ENCODE data around the gene SHQ1.

The SHQ1 gene

GRCh38 chr3:72872183-72872582 lies 23.9 kb upstream of the SHQ1 start:
- Histone ChIP-seq H3K4me1 (ENCODE audit: low read depth, poor library complexity, severe bottlenecking) (no peaks in the 10 kb centered on the region), H4K20me1 (ENCODE audit: insufficient read depth) (no peaks in the 10 kb centered on the region), H3K4me2 (no peak overlapping the region), H3K4me3 (IDR thresholded peaks at IDR 0.05; ENCODE audit: insufficient read depth, low read depth, low read length) (no peak overlapping the region), H3K9ac (no peak overlapping the region), H2AFZ (ENCODE audit: low read depth) (no peak overlapping the region), H3K27me3 (ENCODE audit: insufficient read depth, low read depth) (no peaks in the 10 kb centered on the region), H3K36me3 (ENCODE audit: insufficient read depth) (no peaks in the 10 kb centered on the region), H3K27ac (no peak overlapping the region), H3K79me2 (ENCODE audit: insufficient read depth, low read depth) (no peaks in the 10 kb centered on the region)
- TF ChIP-seq, protein P1, sequence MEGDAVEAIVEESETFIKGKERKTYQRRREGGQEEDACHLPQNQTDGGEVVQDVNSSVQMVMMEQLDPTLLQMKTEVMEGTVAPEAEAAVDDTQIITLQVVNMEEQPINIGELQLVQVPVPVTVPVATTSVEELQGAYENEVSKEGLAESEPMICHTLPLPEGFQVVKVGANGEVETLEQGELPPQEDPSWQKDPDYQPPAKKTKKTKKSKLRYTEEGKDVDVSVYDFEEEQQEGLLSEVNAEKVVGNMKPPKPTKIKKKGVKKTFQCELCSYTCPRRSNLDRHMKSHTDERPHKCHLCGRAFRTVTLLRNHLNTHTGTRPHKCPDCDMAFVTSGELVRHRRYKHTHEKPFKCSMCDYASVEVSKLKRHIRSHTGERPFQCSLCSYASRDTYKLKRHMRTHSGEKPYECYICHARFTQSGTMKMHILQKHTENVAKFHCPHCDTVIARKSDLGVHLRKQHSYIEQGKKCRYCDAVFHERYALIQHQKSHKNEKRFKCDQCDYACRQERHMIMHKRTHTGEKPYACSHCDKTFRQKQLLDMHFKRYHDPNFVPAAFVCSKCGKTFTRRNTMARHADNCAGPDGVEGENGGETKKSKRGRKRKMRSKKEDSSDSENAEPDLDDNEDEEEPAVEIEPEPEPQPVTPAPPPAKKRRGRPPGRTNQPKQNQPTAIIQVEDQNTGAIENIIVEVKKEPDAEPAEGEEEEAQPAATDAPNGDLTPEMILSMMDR (conservative IDR thresholded peaks at IDR 0.05; ENCODE audit: low read depth, low read length): no peak

DNA sequence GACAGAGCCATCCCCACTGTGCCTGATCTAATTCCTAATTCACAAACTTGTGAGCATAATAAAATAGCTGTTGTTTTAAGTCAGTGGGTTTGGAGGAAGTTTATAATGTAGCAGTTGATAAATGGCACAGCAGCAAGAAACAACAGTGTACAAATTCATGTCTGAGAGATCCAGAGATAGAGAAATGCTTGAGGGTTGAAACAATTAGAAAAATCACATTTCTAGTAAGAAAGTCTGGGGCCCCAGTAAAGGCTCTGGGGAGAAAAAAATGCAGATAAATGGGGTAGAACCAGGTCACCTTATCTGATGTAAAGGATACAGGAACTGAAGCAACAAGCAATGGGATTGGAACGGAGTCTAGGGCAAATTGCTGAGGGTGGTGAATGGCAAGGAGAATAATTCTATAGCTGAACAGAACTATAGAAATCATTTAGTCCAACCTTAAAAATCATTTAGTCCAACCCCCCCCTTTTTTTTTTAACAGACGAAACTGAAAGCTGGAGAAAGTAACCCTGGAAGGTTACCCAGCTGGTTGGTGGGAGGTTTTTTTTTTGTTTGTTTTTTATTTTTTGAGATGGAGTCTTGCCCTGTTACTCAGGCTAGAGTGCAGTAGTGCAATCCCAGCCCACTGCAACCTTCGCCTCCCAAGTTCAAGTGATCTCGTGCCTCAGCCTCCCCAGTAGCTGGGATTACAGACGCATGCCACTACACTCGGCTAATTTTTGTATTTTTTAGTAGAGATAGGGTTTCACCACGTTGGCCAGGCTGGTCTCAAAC lies 14.3 kb upstream of the SHQ1 start:
- H4K20me1 ChIP-seq (ENCODE audit: insufficient read depth): no peaks in the 10 kb centered on the region
- H3K27me3 ChIP-seq (ENCODE audit: insufficient read depth, low read depth): no peaks in the 10 kb centered on the region
- TF ChIP-seq, protein P1 (conservative IDR thresholded peaks at IDR 0.05; ENCODE audit: low read depth, low read length): no peak
- H3K4me1 ChIP-seq (ENCODE audit: low read depth, poor library complexity, severe bottlenecking): peaks cover 10% of the 10 kb centered on the region
- H2AFZ ChIP-seq (ENCODE audit: low read depth): no peak overlapping the region
- H3K79me2 ChIP-seq (ENCODE audit: insufficient read depth, low read depth): no peaks in the 10 kb centered on the region
- H3K27ac ChIP-seq: no peak overlapping the region
- no peak overlapping the region for H3K4me2 ChIP-seq
- H3K4me3 ChIP-seq (IDR thresholded peaks at IDR 0.05; ENCODE audit: insufficient read depth, low read depth, low read length): no peak overlapping the region
- no peak overlapping the region for H3K9ac ChIP-seq
- H3K36me3 ChIP-seq (ENCODE audit: insufficient read depth): no peaks in the 10 kb centered on the region

GRCh38 chr3:72860846-72861245 lies 12.6 kb upstream of the SHQ1 start:
- no peak overlapping the region for H3K9ac ChIP-seq
- no peaks in the 10 kb centered on the region for H3K27me3 ChIP-seq (ENCODE audit: insufficient read depth, low read depth)
- H3K27ac ChIP-seq: no peak overlapping the region
- H3K4me2 ChIP-seq: no peak overlapping the region
- TF ChIP-seq, protein P1 (conservative IDR thresholded peaks at IDR 0.05; ENCODE audit: low read depth, low read length): no peak
- no peak overlapping the region for H2AFZ ChIP-seq (ENCODE audit: low read depth)
- H3K4me3 ChIP-seq (IDR thresholded peaks at IDR 0.05; ENCODE audit: insufficient read depth, low read depth, low read length): no peak overlapping the region
- H3K36me3 ChIP-seq (ENCODE audit: insufficient read depth): no peaks in the 10 kb centered on the region
- H4K20me1 ChIP-seq (ENCODE audit: insufficient read depth): no peaks in the 10 kb centered on the region
- peaks cover 10% of the 10 kb centered on the region for H3K4me1 ChIP-seq (ENCODE audit: low read depth, poor library complexity, severe bottlenecking)
- H3K79me2 ChIP-seq (ENCODE audit: insufficient read depth, low read depth): no peaks in the 10 kb centered on the region

DNA sequence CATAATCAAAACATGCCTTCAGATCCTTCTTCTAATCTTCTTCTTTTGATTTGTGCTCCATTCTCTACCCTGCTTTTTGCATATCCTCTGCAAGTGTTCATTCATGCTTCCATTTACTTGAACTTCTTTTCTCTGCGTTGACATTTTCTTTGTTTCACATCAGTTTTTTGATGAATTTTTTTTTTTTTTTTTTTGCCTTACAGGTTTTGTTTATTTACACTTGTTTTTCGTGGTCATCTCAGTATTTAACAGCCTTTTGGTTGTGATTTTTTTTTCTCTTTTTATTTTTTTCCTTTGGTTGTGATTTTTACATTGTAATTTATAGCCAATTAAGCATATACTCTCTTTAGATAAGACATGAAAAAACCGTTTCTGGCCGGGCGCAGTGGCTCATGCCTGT lies 11.8 kb upstream of the SHQ1 start:
- Histone ChIP-seq H3K9ac (no peak overlapping the region), H3K4me2 (no peak overlapping the region), H3K27me3 (ENCODE audit: insufficient read depth, low read depth) (no peaks in the 10 kb centered on the region), H2AFZ (ENCODE audit: low read depth) (no peak overlapping the region), H3K36me3 (ENCODE audit: insufficient read depth) (no peaks in the 10 kb centered on the region), H3K4me1 (ENCODE audit: low read depth, poor library complexity, severe bottlenecking) (peaks cover 10% of the 10 kb centered on the region), H3K27ac (no peak overlapping the region), H3K4me3 (IDR thresholded peaks at IDR 0.05; ENCODE audit: insufficient read depth, low read depth, low read length) (no peak overlapping the region), H3K79me2 (ENCODE audit: insufficient read depth, low read depth) (no peaks in the 10 kb centered on the region), H4K20me1 (ENCODE audit: insufficient read depth) (no peaks in the 10 kb centered on the region)
- TF ChIP-seq, protein P1 (conservative IDR thresholded peaks at IDR 0.05; ENCODE audit: low read depth, low read length): no peak

Data from KMS-11 (cell line).